ENCODE measurements around the gene COX10.
"Not testable (repeated sequence)": the region's sequence is repeated elsewhere in the genome, so short reads cannot be mapped to it uniquely, and the experiment has no call there.

Gene COX10

DNA sequence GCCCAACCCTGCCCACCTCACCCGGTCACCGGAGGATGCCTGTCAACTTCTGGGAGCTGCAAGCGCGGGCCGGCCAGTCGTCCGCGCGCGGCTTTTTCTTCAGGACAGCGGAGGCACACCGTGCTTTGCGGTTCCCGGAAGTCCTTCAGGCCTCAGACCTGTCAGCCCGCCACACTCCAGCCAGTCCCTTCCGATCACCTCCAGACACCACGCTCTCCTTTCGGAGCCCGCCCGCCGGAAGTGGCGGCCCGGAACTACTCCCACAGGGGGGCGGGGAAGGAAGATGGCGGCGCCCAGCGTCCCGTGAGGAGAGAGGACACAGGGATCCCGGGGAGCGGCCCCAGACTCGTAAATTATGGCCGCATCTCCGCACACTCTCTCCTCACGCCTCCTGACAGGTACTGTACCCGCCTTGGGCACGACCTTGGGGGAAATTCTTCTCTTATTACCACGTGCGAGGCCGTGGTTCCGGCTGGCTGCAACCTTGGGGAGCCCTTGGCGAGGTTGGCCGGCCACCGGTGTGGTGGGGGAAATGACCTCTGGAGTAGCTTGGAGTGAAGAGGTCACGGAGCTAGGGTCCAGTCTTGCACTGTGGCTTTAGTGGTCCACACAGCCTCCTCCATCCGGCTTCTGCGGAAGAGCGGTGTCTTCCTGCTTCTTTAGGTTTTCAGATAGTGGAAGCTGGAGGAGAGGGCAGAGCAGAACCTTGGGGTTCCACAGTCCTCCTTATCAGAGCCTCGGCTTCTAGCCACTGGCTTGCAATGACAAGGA lies at the start of gene COX10:
TSS of gene COX10 (plus strand) at position 254 of the 771 bp plus-strand sequence. CDS start at position 356, 102 bp downstream.
- DNase-seq, result peak; percentile 40 to 53

DNA sequence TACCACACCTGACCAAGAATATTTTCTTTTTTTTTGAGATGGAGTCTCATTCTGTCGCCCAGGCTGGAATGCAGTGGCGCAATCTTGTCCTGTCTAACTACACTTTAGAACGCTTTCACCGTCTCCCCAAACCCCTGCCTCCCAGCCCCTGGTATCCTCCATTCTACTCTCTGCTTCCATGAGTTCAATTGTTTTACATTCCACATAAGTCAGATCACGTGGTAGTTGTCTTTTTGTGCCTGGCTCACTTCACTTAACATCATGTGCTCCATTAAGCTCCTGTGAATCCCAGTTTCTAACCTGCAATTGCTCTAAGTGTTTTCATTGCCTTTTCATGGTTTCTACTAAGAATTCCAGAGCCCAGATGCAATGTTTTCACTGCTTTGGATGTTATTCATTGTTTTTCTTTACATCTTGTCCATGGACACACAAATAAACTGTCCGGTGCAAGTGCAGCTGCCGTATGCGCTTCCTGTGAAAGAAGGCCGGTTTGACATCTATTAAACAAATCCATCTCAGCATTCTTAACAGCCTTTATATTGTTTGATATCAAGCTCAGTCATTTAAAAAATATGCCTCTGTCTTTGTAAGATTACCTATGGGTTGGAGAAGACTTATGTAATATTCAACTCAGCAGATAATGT lies 47.5 kb upstream of the COX10 start:
- not testable (repeated sequence) for DNase-seq

DNA sequence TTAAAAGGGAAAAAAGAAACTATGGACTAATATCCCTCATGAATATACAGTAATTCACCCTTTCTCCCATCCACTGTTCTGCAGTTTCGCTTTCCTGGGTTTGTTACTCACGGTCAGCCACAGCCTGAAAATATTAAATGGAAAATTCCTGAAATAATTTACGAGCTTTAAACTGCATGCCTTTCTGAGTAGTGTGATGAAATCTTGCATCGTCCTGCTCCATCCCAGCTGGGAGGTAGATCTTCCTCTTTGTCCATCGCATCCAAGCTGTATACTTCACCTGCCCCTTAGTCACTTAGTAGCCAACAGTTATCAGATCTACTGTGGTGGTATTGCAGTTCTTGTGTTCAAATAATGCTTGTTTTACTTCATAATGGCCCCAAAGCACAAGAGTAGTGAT lies 39.5 kb upstream of the COX10 start:
- DNase-seq, result not testable (repeated sequence)

DNA sequence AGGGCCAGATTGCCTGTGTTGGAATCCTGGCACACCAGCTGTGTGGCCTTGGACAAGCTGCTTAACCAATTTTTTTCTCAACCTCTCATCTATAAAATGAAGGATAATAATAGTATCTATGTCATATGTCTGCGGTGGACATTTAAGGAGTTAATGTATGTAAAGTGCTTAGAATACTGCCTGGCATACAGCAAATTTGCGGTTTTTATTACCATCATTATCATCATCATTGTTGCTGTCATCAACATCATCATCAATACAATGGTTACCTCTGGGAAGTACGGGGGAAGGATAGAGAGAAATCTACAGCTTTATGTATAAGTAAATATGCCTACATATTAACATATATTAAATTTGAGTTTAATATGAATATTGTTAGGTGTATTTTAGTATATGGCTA lies 37.1 kb upstream of the COX10 start:
- DNase-seq, result no peak

DNA sequence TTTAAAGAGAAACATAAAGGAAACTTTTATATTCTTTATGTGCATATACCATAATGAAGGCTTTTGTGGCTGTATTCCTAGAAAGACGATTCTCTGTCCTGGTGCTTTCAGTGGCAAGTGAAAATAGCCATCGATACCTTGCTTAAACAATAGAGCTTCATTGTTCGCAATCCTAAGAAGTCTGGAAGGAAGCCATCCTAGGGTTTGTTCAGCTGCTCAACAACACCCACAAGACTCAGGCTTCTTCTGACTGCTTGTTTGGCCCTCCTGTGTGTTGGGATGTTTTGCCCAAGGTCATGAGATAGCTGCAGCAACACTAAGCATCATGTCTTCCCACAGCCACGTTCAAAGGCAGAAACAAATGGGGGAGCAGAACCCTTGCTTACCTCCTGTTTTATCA lies 36.1 kb upstream of the COX10 start:
- no peak for DNase-seq

DNA sequence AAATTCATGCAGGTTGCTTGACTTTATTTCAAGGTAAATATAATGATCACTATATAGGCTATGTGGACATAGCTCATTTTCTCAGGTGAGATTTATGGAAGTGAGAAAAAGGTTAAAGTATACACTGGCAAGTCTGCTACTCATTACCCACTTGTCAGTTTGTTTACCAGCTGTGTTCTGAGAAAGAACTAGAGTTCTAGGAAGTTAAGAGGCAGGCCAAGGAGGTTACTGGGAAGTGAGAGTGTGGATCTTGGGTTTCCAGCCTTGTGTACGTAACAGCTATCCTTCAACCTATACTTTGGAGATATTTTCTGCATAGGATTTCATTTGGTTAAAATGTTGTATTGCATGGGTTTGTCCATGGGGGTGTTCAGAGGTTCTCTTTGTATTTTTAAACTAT lies 31.9 kb upstream of the COX10 start:
- no peak for DNase-seq

DNA sequence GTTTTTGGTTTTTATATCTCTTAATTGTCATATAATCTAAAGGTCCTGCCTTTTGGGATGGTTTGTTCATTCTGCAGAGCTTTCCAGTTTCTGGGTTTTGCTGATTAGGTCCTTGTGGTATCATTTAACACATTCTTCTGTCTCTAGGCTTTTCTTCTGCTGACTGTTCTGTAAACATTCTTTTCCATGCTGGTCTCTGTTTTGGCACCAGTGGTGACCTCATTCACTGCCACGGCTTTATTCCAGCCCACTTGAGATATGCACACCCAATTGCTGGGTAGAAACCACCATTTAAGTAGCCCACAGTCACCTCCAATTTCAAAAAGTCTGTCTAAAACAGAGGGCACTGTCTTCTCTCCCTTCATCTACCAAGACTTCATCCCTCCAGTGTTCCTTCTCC lies 31.1 kb upstream of the COX10 start:
- DNase-seq, result no peak

DNA sequence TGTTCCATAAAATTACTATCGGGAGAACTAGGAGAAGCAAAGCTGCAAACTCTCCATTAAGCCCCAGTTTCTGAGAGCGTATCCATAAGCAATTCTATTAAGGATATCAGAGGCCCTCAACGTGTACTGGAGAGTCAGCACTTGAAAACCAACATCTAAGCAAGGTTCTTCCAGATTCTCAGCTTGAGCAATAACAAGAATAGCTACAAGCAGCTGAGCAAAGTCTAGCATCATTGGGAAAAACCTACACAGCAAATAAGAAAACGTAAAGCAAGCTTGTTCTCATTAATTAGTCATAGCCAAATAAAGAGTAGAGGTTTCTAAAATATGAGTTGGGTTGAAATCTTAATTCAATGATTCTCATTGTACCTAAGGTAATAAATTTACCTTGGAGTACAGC lies 26.9 kb upstream of the COX10 start:
- no peak for DNase-seq

DNA sequence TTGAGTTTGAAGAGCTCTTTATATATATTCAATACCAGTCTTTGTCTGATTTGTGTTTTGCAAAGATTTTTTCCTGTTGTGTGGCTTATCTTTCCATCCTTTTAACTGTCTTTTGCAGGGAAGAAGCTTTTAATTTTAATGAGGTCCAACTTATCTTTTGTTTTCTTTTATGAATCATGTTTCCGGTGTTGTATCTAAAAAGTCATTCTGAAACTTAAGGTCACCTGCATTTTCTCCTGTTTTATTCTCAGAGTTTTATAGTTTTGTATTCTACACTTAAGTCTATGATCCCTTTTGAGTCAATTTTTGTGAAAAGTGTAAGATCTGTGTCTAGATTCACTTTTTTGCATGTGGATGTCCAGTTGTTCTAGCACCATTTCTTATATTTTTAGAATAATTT lies 24.6 kb upstream of the COX10 start:
- DNase-seq, result no peak

DNA sequence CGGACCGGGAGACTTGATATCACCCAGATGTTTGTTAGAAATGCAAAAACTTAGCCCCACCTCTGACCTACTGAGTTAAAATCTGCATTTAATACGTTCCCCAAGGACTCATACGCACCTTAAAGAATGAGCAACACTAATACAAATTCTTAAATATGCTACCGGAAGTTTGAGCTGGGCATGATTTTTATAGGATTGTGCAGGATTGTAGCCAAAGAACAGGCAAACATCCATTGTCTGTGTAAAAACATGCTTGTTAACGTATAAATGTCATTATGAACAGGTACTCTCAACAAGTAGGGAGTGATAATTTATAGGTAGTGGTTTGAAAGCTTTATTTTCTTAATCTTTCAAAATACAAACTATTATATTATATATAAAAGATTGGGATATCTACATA lies 22.3 kb upstream of the COX10 start:
- DNase-seq, result no peak

DNA sequence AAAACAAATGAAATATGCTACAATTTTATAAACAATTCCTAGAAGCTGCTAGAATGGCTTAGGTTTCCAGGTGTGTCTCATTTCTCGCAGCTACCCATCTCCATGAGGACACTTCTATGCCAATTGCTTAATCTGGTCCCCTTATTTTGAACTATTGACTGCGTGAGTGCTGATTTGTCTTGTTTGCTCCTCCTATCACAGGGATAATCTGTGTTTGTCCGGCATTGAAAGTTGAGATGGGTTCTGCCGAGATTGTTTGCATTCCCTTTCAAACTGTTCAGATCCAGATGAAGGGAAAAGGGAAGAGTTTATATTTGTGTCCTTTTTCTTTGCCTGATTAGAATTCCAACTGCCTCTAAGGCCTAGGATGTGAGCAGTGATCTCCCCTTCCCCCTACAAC lies 21.7 kb upstream of the COX10 start:
- DNase-seq, result no peak

DNA sequence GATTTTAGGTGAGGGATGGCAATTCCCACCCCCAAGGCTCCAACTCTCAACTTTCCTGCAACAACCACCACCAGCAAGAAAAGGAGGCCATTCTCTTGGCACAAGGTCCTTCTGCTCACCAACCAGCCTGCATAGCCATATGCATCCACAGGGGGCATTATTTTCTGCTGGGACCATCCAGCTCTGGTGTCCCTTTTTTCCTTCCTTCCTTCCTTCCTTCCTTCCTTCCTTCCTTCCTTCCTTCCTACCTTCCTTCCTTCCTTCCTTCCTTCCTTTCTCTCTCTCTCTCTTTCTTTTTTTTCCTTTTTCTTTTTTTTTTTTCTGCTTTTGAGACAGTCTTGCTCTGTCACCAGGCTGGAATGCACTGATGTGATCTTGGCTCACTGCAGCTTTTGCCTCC lies 21.1 kb upstream of the COX10 start:
- no peak for DNase-seq

DNA sequence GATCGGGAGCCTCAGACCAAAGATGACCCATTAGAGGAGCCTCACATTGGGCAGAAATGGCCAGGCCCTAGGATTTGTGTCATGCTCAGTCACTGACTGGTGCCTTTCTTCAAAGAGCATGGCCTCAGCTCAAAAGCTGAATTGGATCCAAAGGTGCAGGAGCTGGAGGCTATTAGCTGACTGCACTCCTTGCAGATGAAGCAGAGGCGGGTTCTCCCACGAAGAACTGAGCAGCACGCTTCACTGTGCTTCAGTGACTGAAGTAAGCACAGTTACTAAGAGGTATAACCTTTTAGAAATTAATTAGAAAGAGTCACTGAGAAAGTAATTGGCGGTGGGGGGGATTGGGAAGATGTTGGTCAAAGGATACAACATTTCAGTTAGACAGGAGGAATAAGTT lies 18.7 kb upstream of the COX10 start:
- no peak for DNase-seq

DNA sequence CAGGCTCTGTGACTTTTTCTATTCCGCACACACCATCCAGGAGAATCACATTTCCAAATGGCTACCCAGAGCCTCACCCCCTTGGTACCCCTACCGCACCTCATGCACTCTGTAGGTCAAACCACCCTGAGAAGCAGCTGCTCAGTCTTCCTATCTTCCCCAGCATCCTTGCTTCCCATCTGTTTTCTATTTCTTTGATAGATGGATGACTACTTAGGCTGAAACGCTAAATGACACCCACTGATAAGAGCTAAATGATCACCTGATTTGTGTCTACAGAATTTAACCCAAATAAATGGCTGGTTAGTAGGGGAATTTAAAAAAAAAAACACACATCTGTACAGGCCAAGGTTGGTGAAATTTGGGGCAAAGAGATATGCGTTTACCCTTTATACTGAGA lies 17.6 kb upstream of the COX10 start:
- no peak for DNase-seq

DNA sequence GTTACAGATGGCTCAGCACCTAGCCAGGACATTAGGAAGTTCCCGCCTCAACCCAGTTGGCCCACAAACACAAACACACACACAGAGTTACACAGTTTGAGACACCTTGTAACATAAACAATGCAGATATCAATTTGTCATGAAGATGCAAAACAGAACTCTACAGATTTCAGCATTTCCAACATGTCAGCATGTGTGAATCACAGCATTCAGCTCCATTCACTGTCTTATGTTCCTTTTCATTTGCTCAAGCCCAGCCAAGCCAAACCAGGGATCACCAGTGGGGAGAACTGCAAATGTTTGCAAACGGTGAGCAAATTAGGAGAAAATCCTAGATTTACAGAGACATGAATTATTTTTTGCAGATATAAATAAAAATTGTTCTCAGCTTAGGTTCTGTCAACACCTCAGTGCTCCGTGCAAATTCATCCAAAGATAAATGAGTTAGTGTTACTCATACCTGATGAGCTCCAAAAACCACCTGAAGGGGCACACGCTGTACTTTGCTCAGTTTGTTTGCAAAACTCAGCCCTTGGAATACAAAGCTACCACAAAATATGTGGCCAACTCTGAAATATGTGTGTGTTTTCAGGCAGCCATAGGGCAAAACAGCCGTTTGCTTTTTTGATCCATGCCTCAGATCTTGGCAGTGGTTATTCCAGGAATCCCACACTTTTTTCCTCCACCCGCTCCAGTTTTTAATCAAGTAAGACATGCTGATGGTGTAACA lies 16.3 kb upstream of the COX10 start:
- DNase-seq, result no peak

DNA sequence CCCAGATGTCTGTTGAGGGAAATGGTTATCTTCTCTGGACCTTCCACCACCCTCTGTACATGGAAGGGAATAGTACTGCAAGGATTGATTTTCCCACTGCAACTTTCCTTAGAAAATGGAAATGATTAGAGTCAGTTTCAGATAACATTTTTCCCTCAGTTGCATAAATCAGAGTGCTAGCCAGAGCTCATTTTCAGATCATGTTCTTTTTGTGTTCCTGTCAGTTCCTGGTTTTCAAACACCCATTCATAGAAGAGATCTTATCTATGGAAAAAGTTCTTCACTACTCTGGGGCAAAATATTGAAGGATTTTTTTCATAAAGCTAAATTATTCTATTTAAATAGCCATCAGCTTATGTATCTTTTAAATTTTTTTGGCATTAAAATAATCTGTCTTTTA lies 11.7 kb upstream of the COX10 start:
- no peak for DNase-seq

DNA sequence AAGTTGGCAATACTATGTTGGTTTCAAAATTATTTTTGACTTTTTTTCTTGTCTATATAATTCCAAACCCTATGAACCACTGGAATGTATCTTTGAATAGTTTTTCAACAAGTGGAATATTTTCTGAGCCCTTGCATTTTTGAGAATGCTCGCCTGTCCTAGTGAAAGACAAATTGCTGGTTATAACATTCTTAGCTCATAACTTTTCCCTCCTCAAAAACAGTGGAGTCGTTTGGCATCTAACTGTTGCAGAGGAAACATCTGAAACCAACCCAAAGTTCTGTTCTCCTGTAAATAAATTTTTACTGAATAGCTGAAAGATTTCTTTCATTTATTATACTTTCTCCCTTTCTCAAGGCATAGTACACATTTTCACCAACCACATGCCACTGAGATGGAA lies 11.3 kb upstream of the COX10 start:
- DNase-seq, result no peak

DNA sequence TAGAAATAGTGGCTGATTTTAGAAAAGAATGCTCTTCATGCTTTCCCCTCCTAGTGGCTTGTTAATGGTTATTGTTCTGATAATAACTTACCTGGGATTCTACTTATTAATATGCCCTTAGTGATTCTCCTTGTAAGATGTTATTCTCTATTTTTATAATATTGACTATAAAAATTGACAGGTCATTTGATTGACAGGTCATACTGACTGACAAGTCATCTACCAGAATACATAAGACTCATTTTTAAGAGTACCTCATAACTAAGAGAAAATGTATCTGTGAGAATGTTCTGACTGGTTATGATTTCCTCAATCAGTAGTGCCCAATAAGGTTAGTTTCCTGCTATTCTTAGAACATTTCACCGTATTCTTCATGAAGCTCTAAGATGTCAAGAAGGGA lies 8.6 kb upstream of the COX10 start:
- no peak for DNase-seq

DNA sequence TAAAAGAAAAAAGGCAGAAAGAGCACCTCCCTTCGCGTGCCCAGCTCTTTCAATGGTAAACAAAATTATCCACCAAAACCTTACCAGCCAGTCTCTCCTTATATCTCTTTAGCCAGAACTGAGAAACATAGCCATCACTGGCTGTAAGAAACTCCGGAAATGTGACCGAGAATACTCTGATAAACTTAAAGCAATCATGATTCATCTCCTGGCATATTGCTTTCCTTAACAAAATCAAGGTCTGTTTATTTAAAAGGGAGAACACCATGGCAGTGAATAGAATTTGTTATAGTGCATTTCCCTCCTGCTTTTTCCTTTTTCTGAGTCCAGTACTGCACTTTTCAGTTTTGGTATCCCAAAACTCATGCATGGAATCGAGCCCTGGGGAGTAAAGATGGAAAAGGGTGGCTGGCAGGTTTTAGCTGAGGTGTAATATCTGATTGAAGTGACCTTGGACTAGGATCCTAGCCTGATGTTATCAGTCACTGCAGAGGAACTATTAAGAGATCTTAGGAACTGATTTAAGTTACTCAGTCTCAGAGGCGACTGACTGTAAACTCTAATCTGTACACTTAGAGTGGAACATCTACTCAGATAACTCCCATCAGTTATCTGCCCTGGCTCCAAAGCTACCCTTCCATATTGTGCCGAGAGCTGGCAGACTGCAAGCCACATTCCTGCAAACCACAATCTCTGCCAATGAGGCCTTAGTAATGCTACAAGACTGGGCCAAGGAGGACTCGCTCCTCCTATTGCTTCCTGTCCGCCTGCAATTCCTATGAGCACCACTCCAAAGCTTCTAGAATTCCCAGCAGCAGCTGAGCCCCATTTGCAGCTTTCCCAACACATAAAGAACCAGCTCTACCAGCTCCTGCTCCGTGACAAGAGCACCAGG lies 7.4 kb upstream of the COX10 start:
- DNase-seq, result no peak

DNA sequence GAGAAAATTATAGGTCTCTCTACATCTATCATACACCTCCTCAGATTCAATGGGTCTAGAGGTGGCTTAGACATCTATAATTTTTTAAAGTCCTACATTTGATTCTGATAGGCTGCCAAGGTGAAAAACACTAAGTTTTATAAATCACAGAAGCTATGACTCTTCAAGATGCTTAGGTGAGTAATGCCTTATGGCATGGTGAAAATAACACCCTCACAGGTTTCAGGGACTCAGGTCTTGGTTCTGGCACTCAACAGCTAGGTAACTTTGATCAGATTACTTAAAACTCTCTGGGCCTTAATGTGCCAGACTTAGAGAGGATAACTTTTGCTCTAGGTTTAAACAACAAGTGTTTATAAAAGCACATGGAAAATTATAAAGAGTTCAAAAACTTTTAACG lies 2.0 kb upstream of the COX10 start:
- no peak for DNase-seq

DNA sequence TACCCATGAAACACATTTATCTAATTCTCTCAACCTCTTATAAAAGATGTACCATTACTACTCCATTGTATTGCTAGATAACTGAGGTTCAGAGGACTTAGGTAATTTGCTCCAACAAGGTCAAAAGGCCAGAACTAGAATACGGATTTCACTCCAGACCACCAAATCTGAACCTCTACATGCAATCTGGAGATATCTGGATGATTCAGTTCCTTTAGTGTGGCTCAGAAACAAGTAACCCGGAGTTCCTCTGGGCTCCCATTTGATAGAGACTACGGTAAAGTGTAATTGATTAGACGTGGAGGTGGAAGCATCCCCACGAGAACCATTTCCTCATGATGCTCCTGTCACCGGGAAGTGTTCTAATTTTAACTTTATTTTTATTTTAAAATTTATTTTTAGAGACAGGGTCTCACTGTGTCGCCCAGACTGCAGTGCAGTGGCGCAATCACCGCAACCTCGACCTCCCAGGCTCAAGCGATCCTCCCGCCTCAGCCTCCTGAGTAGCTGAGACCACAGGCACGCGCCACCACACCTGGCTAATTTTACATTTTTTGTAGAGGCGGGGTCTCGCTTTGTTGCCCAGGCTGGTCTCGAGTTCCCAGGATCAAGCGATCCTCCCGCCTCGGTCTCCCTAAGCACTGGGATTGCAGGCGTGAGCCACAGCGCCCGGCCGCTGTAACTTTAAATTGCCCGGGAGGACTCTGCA lies 608 bp upstream of the COX10 start:
- DNase-seq, result no peak

DNA sequence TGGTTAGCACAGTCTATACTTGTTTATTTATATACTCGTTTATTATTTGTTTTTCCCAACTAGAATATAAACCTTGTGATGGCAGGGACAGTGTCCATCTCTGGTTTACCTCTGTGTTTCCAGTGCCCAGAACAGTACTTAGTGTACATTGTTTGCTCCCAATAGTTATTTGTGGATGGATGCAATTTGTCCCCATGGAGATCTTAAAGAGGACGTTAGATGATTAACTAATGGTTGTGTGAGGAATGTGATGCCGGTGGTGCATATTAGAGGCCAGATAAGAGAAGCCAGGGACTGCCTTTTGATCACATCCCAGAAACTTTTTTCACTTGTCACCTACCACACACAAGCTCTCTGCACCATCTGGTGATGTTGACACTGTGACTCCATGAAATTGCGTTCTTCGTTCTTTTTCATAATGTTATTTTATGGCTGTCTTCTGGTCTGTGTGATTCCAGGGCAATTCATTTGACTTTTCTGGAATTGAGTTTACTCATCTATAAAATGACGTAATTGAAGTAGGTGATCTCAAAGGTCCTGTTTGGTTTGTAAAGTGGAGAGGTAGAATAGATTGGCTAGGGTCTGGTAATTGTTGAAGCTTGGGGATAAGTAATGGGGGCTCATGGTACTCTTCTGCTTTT lies 1.2 kb downstream of the COX10 start:
- DNase-seq, result no peak
